ENCODE data around the gene STK35.

The STK35 gene

DNA sequence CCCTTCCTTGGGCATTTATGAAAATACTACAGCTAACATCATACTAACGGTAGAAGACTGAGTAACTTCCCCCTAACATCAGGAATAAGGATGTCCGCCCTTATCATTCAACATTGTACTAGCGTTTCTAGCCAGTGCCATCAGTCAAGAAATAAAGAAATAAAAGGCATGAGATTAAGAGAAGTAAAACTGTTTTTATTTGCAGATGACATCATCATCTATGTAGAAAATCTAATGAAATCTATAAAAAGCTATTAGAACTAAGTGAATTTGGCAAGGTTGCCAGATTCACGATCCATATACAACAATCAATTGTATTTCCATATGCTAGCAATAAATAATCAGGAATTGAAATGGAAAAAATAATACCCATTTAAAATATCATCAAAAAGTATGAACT, 54.6 kb downstream of the STK35 start:
- TF ChIP-seq, protein P1, sequence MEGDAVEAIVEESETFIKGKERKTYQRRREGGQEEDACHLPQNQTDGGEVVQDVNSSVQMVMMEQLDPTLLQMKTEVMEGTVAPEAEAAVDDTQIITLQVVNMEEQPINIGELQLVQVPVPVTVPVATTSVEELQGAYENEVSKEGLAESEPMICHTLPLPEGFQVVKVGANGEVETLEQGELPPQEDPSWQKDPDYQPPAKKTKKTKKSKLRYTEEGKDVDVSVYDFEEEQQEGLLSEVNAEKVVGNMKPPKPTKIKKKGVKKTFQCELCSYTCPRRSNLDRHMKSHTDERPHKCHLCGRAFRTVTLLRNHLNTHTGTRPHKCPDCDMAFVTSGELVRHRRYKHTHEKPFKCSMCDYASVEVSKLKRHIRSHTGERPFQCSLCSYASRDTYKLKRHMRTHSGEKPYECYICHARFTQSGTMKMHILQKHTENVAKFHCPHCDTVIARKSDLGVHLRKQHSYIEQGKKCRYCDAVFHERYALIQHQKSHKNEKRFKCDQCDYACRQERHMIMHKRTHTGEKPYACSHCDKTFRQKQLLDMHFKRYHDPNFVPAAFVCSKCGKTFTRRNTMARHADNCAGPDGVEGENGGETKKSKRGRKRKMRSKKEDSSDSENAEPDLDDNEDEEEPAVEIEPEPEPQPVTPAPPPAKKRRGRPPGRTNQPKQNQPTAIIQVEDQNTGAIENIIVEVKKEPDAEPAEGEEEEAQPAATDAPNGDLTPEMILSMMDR (IDR thresholded peaks at IDR 0.05; ENCODE audit: low read length, missing control alignments) = no peak
- DNase-seq (ENCODE audit: low read depth) = no peak
- no peak overlapping the region for H3K4me3 ChIP-seq (replicated peaks; ENCODE audit: low read depth, low read length)

DNA sequence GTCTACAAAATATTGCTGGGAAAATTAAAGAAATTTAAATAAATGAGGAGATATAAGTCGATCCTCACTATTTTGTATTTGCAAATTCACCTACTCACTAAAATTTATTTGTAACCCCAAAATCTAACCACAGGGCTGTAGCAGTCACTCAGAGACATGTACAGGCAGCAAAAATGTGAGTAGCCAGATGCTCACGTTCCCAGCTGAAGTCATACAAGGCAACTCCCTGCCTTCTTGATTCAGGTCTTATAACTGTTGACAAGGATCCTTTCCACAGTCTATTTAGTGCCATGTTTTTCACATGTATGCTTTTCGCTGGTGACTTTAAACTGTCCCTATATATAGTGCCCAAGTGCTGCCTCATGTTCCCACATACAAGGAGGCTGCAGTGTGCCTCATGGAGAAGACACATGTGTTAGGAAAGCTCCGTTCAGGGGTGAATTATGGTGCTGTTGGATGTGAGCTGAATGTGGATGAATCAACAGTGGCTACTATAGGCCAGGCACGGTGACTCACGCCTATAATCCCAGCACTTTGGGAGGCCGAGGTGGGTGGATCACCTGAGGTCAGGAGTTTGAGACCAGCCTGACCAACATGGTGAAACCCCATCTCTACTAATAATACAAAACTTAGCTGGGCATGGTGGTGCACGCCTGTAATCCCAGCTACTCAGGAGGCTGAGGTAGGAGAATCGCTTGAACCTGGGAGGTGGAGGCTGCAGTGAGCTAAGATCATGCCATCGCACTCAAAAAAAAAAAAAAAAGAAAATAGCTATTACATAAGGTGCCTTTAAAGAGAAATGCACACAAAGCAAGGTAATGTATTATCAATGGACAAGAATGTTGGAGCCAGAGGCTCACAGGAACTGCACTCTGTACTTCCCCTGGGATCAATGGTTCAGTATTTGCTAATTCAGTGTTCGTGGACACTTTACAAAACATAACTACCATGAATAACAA, 55.3 kb downstream of the STK35 start:
- TF ChIP-seq, protein P1 (IDR thresholded peaks at IDR 0.05; ENCODE audit: low read length, missing control alignments) = no peak
- DNase-seq (ENCODE audit: low read depth) = no peak
- H3K4me3 ChIP-seq (replicated peaks; ENCODE audit: low read depth, low read length) = no peak overlapping the region

DNA sequence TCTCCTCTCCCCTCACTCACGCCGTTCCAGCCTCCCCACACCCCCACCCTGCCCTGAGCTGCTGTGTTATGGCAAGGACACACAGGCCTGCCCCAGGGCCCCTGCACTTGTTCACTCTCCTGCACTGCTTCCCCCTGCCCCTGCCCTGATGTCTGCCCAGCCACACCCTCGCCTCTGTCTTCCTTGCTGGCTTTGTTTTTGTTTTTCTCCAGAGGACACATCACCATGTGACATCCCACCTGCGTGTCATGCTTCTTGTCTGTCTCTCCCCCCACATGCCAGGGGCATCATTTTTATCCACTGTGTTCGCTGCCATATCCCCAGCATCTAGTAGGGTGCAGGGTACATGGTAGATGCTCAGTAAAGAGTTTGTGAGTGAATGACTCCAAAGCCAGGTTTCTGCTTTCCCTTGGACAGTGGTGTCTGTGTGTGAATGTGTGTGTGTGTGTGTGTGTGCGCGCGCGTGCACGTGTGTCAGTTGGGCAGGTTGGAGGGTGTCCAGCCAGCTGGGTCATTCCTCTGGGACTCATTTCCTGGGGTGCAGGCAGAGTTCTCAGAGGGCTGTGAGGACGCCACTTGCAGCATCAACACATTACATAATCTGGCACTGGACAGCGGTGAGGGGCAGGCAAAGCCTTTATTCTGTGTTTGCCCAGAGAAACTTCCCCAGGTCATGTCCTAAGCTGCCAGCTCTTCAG, 60.6 kb downstream of the STK35 start:
- no peak overlapping the region for H3K4me3 ChIP-seq (replicated peaks; ENCODE audit: low read depth, low read length)
- DNase-seq (ENCODE audit: low read depth) = peak; percentile 8
- TF ChIP-seq, protein P1 (IDR thresholded peaks at IDR 0.05; ENCODE audit: low read length, missing control alignments) = no peak

DNA sequence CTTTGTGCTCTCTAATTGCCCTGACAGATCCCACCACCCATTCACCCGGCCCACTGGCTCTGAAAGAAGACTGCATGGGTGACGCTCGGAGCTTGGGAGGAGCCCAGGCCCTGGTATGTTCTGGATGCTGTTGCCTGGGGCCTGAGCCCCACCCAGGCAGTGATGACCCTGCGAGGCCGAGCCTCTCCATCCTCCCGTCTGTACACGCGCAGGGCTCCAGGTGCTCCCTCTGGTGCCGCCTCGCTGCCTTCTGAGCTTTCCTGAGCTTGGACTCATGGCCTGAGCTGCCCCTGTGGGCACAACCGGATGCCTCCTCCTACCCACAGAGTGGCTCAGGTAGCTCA, 61.2 kb downstream of the STK35 start:
- H3K4me3 ChIP-seq (replicated peaks; ENCODE audit: low read depth, low read length) = no peak overlapping the region
- TF ChIP-seq, protein P1 (IDR thresholded peaks at IDR 0.05; ENCODE audit: low read length, missing control alignments) = no peak

DNA sequence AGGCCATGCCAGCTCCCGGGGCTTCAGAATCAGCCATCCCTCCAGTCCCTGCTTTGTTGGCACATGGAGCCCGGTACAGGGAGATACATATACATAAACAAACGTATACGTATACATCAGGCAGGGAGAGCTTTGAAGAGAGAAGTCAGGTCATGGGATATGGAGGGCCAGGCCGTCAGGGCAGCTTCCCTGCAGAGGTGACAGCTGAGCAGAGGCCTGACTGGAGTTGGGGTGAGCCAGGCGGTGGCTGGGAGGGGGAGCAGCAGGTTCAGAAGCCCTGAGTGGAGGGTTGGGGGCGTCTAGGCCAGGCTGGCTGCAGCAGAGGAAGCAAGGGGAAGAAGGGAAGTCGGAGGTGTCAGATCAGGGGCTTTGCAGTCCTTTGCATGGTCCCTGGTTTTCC, 61.7 kb downstream of the STK35 start:
- no peak for DNase-seq (ENCODE audit: low read depth)
- no peak overlapping the region for H3K4me3 ChIP-seq (replicated peaks; ENCODE audit: low read depth, low read length)
- TF ChIP-seq, protein P1 (IDR thresholded peaks at IDR 0.05; ENCODE audit: low read length, missing control alignments) = no peak

More for the DNA sequence above, 61.2 kb downstream of the STK35 start:
- DNase-seq (ENCODE audit: low read depth) = no peak

DNA sequence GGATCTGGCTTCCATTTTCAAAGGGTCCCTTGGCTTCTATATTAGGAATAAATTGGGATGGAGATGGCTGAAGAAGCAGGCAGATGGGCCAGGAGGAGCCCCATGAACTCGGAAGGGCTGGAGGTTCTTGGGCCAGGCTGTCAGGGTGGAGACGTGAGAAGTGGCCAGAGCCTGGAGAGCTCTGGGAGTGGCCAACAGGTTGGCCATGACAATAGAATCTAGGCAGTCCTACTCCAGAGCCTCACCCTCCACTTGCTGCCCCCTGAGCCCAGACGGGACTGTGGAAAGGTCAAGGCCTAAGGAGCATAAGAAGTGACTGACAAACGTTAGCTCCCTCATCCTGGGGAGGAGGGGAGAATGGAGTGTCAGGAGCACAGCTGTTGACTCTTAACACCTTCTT, 62.1 kb downstream of the STK35 start:
- H3K4me3 ChIP-seq (replicated peaks; ENCODE audit: low read depth, low read length) = no peak overlapping the region
- TF ChIP-seq, protein P1 (IDR thresholded peaks at IDR 0.05; ENCODE audit: low read length, missing control alignments) = no peak
- no peak for DNase-seq (ENCODE audit: low read depth)

Data from fibroblast of pulmonary artery (primary cell).